Gastroesophageal sphincter (tissue), 4 donors: ENCODE results near the gene CSNK1A1L. TPM values are rescaled to one million over a fixed set of nuclear protein-coding genes. Genes with fewer than 3 reads are reported as not detected.

Experiments used
- ATAC-seq: fragments of 150-250 bp; one replicate; pipeline ENCODE4 v1.9.1; 2016; ENCODE audit warnings: mild to moderate bottlenecking, moderate library complexity
- H3K27ac ChIP-seq, 4 donors: fragments of 200-600 bp; sonication (generic) in 3 of 4; 1 replicate in 3 of 4; 2 replicates in 1 of 4; pipeline ENCODE4 v1.5.1; 2016 to 2019
- H3K27me3 ChIP-seq: fragments of 200-600 bp; sonication (generic); one replicate; pipeline ENCODE4 v1.5.1; 2019
- H3K36me3 ChIP-seq, 2 donors: fragments of 200-600 bp; sonication (generic); one replicate each; pipeline ENCODE4 v1.5.1; 2019; ENCODE audit warnings: control low read depth in 1 of 2
- H3K4me1 ChIP-seq, 3 donors: fragments of 200-600 bp; sonication (generic); 1 replicate in 2 of 3; 2 replicates in 1 of 3; pipeline ENCODE4 v1.5.1; 2016 to 2019; ENCODE audit warnings: control low read depth in 2 of 3
- H3K4me3 ChIP-seq, 2 donors: fragments of 200-600 bp; sonication (generic); one replicate each; pipeline ENCODE4 v1.5.1; 2019; ENCODE audit warnings: mild to moderate bottlenecking in 1 of 2, moderate library complexity in 1 of 2
- H3K9me3 ChIP-seq, 3 donors: fragments of 200-600 bp; sonication (generic); one replicate each; pipeline ENCODE4 v1.5.1; 2017 to 2019; ENCODE audit warnings: control low read depth in 2 of 3
- EP300 ChIP-seq: sonication (generic); formaldehyde crosslinking; IDR thresholded peaks from one replicate; pipeline ENCODE4 v1.6.1; 2017; ENCODE audit warnings: antibody characterized with exemption, mild to moderate bottlenecking
- POLR2A ChIP-seq, 2 donors: fragments of 450-650 bp; IDR thresholded peaks; one replicate each; pipeline ENCODE4 v1.6.1; 2017; ENCODE audit warnings: antibody characterized with exemption in 2 of 2, mild to moderate bottlenecking in 2 of 2, moderate library complexity in 1 of 2
- POLR2AphosphoS5 ChIP-seq: sonication (generic); formaldehyde crosslinking; IDR thresholded peaks from one replicate; pipeline ENCODE4 v1.6.1; 2017; ENCODE audit warnings: antibody characterized with exemption
- WGBS, 2 donors: methylation state at CpG; one replicate each; pipeline ENCODE4 v1.1.5; 2018; ENCODE audit warnings: low coverage in 1 of 2; 5-methylcytosine and 5-hydroxymethylcytosine counted together
- total RNA-seq, 4 donors: library from RNA; depleted of rRNA; stranded (reverse); fragments of >200 nt; gene quantifications; one replicate each; pipeline ENCODE4 v1.1.0, GENCODE V29; 2016
- TF ChIP-seq, protein P1 (sequence below), 4 experiments: fragments of 200-600 bp in 2 of 4; fragments of 450-650 bp in 2 of 4; sonication (generic) in 1 of 4; IDR thresholded peaks; one replicate each; pipeline ENCODE4 v1.5.1; 2017 to 2019; ENCODE audit warnings: antibody characterized with exemption in 4 of 4, mild to moderate bottlenecking in 2 of 4, moderate library complexity in 2 of 4

CSNK1A1L gene
- total RNA-seq, 4 donors from 2014 or later: 0.12 TPM; not detected in 3

DNA sequence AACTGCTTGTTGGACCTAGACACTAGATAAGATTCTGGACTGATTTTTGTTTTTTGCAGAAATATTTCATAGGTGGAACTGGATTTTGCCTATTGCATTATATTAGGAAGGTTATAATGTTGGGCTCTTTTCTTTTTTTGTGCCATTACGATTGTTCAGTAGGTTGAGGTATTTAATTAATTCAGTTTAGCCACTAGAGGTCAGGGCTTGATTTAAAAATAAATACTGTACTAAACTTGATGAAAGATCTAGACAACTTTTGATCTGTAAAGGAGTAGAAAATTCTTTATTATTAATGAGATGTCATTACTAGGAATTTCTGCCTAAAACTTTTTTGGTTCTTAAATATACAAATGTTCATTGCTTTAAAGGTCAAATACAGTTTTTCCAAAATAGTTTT lies 30.8 kb downstream of the CSNK1A1L start:
- Histone ChIP-seq H3K27ac (no peak overlapping the region), H3K4me1 (no peaks in the 10 kb centered on the region), H3K27me3 (no peaks in the 10 kb centered on the region), H3K36me3 (no peaks in the 10 kb centered on the region), H3K9me3 (no peaks in the 10 kb centered on the region), H3K4me3 (no peak overlapping the region)
- WGBS, 2 donors: 0 to 22% methylated on average over 1 of the region's 1 CpG
- TF ChIP-seq, protein P1, sequence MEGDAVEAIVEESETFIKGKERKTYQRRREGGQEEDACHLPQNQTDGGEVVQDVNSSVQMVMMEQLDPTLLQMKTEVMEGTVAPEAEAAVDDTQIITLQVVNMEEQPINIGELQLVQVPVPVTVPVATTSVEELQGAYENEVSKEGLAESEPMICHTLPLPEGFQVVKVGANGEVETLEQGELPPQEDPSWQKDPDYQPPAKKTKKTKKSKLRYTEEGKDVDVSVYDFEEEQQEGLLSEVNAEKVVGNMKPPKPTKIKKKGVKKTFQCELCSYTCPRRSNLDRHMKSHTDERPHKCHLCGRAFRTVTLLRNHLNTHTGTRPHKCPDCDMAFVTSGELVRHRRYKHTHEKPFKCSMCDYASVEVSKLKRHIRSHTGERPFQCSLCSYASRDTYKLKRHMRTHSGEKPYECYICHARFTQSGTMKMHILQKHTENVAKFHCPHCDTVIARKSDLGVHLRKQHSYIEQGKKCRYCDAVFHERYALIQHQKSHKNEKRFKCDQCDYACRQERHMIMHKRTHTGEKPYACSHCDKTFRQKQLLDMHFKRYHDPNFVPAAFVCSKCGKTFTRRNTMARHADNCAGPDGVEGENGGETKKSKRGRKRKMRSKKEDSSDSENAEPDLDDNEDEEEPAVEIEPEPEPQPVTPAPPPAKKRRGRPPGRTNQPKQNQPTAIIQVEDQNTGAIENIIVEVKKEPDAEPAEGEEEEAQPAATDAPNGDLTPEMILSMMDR (IDR thresholded peaks at IDR 0.05): peak; percentile 8 to 56 (median 46)
- no peak for TF ChIP-seq EP300
- ATAC-seq: no peak

DNA sequence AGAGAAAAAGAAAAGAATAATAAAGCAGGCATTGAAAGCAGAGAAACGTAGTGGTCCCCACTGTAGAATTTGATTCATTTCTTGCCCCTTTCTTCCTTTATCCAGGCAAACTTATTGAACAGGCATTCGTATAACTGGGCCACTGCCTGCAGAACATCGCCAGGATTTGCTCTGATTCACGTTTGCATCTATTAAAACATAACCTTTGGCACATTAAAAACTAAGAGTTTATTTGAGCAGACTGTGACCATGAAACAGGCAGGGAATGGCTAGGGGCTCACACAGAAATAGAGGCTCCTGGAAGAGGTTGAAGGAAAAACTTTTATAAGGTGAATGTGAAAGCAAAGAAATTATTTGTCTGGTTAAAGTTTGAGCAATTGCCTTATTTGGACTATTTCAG lies 33.4 kb downstream of the CSNK1A1L start:
- no peaks in the 10 kb centered on the region for H3K9me3 ChIP-seq
- H3K36me3 ChIP-seq: no peaks in the 10 kb centered on the region
- no peaks in the 10 kb centered on the region for H3K4me1 ChIP-seq
- no peak for ATAC-seq
- H3K4me3 ChIP-seq: no peak overlapping the region
- no peak overlapping the region for H3K27ac ChIP-seq
- 65 to 70% methylated on average over 1 to 4 of the region's 4 CpGs for WGBS, 2 donors
- no peaks in the 10 kb centered on the region for H3K27me3 ChIP-seq
- TF ChIP-seq POLR2A (IDR thresholded peaks at IDR 0.05) (no peak), EP300 (no peak), POLR2AphosphoS5 (no peak)
- TF ChIP-seq, protein P1 (IDR thresholded peaks at IDR 0.05): no peak

DNA sequence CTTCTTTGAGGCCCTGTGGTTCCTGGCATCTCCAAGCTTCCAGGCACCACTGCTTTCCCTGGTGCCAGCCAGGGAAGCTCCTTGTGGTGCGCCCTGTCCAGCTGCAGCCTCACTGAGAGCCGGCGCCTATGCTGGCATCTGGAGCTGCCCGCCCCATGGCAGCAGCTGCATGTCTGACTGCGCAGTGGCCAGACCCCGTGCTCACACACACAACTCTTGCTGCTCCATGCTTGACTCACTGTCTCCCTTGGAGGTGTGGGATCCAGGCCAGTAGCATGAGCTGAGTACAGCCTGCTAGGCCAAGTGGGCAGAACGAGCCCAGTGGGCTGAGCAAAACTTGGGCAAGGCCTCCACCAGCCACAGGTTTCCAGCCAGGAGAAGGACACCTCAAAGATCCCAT lies 34.5 kb downstream of the CSNK1A1L start:
- H3K36me3 ChIP-seq: no peaks in the 10 kb centered on the region
- H3K27ac ChIP-seq: no peak overlapping the region
- H3K4me3 ChIP-seq: no peak overlapping the region
- 60% methylated on average over 1 of the region's 7 CpGs for WGBS, 2 donors
- H3K4me1 ChIP-seq: no peaks in the 10 kb centered on the region
- TF ChIP-seq EP300 (no peak), POLR2AphosphoS5 (no peak), POLR2A (IDR thresholded peaks at IDR 0.05) (no peak)
- TF ChIP-seq, protein P1 (IDR thresholded peaks at IDR 0.05): no peak
- ATAC-seq: no peak
- no peaks in the 10 kb centered on the region for H3K27me3 ChIP-seq
- no peaks in the 10 kb centered on the region for H3K9me3 ChIP-seq

DNA sequence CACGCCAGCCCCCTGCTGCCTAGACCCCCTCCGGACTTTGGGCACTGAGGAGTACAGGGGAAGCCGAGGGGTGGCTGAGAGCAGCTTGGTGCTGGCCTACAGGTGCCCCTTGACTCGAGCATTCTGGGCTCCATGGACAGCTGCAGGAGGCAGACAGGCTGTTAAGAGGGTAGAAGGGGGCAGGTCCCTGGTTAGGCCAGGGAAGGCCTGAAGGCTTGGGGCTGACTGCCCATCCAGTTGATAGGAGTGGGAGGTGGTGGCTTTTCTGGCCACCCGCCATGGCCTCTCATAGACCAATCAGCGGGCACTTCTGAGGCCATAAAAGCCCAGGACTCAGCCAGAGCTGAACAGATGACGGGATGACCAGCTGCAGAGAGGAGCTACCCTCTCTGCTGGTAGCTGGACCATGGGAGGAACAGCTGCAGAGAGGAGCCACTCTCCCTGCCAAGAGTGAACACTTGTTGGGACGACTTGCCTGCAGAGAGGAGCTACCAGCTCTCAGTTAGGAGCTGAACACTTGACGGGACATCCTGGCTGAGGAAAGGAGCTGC lies 35.2 kb downstream of the CSNK1A1L start:
- no peak for ATAC-seq

DNA sequence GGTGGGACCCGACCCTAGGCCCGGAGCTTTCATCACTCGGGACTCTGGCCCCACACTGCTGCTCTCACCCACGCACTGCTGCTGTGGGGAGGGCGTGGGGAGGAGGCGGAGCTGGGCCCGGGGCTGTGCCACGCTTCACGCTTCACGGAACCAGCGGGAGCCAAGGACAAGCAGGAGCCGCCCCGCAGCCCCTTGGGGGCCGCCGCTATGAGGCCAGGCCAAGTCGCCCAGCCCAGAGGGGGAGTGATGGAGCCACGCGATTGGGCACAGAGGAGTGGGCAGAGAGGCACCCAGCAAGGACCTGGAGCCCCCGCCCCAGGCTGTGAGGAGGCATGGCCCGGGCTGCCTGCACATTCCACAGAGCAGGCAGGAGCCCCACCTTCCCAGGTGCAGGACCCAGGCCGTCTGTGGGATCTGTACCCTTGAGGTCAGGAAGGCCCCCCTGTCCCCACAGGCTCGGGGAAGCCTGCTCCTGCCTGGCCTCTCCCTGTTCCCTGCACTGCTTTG lies 35.8 kb downstream of the CSNK1A1L start:
- H3K27me3 ChIP-seq: no peaks in the 10 kb centered on the region
- H3K4me1 ChIP-seq: no peaks in the 10 kb centered on the region
- H3K27ac ChIP-seq: no peak overlapping the region
- no peaks in the 10 kb centered on the region for H3K36me3 ChIP-seq
- TF ChIP-seq, protein P1 (IDR thresholded peaks at IDR 0.05): no peak
- TF ChIP-seq POLR2AphosphoS5 (no peak), POLR2A (IDR thresholded peaks at IDR 0.05) (no peak), EP300 (no peak)
- no peak overlapping the region for H3K4me3 ChIP-seq
- no peak for ATAC-seq
- no peaks in the 10 kb centered on the region for H3K9me3 ChIP-seq
- WGBS, 2 donors: no CpG with 5 or more reads among the region's 22 CpGs

More for the DNA sequence above, 35.2 kb downstream of the CSNK1A1L start:
- TF ChIP-seq, protein P1 (IDR thresholded peaks at IDR 0.05): no peak
- TF ChIP-seq POLR2A (IDR thresholded peaks at IDR 0.05) (no peak), EP300 (no peak), POLR2AphosphoS5 (no peak)
- no peak overlapping the region for H3K4me3 ChIP-seq
- H3K36me3 ChIP-seq: no peaks in the 10 kb centered on the region
- no CpG with 5 or more reads among the region's 9 CpGs for WGBS, 2 donors
- no peak overlapping the region for H3K27ac ChIP-seq
- no peaks in the 10 kb centered on the region for H3K9me3 ChIP-seq
- H3K4me1 ChIP-seq: no peaks in the 10 kb centered on the region
- no peaks in the 10 kb centered on the region for H3K27me3 ChIP-seq
